Stimulated activated CD4-positive, alpha-beta T cell treated with anti-CD3 and anti-CD28 coated beads, Interleukin-1b, Interleukin-23, amount 100 ng/mL, for 1 hour (primary cell): ENCODE measurements around the gene PRIMPOL.
"Not testable (repeated sequence)": the region's sequence is repeated elsewhere in the genome, so short reads cannot be mapped to it uniquely, and the experiment has no call there.

Experiments used
- DNase-seq, 2 donors: peaks; one replicate each; pipeline ENCODE4 v3.0.0-alpha.2; 2020; ENCODE audit warnings: low read depth in 2 of 2

Gene PRIMPOL, protein sequence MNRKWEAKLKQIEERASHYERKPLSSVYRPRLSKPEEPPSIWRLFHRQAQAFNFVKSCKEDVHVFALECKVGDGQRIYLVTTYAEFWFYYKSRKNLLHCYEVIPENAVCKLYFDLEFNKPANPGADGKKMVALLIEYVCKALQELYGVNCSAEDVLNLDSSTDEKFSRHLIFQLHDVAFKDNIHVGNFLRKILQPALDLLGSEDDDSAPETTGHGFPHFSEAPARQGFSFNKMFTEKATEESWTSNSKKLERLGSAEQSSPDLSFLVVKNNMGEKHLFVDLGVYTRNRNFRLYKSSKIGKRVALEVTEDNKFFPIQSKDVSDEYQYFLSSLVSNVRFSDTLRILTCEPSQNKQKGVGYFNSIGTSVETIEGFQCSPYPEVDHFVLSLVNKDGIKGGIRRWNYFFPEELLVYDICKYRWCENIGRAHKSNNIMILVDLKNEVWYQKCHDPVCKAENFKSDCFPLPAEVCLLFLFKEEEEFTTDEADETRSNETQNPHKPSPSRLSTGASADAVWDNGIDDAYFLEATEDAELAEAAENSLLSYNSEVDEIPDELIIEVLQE

GRCh38 chr4:184649026-184649970 is at the start of gene PRIMPOL, which contains the start of gene CASP3:
Gene PRIMPOL (plus strand): TSS chr4:184649738. CDS start chr4:184657141, 7,403 bp downstream.
Gene CASP3 (minus strand): TSS chr4:184649447. CDS start chr4:184638453, 10,994 bp downstream.
- peak; percentile 89 to 92 for DNase-seq

- DNase-seq = not testable (repeated sequence)
These were observed 48.6 kb upstream of the PRIMPOL start for GRCh38 chr4:184600982-184601381.

GRCh38 chr4:184602857-184603256 is 46.7 kb upstream of the PRIMPOL start:
- not testable (repeated sequence) for DNase-seq

GRCh38 chr4:184607429-184607828 is 42.1 kb upstream of the PRIMPOL start:
- not testable (repeated sequence) for DNase-seq

GRCh38 chr4:184612074-184612473 is 37.5 kb upstream of the PRIMPOL start:
- no peak for DNase-seq

GRCh38 chr4:184613405-184613804 is 36.1 kb upstream of the PRIMPOL start:
- DNase-seq = no peak

DNA sequence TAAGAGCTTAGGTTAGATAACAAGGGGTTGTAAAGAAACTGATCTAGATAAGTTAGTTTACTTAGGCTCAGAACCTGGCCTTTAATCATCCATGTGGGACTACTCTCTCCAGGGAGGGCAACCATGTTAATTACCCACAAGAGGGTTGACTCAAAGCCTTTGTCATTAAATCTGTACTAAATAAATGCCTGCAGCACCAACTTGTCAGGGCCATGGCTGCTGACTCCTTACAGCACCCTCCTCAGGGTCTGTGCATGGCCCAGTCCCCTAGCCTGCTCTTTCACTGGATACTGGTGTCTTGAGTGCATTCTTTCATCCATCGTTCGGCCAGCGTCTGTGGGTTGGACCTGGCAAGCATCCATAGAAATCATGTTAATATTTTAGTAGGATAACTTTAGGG is 35.0 kb upstream of the PRIMPOL start:
- DNase-seq = no peak

GRCh38 chr4:184616168-184616567 is 33.4 kb upstream of the PRIMPOL start:
- DNase-seq = not testable (repeated sequence)

DNA sequence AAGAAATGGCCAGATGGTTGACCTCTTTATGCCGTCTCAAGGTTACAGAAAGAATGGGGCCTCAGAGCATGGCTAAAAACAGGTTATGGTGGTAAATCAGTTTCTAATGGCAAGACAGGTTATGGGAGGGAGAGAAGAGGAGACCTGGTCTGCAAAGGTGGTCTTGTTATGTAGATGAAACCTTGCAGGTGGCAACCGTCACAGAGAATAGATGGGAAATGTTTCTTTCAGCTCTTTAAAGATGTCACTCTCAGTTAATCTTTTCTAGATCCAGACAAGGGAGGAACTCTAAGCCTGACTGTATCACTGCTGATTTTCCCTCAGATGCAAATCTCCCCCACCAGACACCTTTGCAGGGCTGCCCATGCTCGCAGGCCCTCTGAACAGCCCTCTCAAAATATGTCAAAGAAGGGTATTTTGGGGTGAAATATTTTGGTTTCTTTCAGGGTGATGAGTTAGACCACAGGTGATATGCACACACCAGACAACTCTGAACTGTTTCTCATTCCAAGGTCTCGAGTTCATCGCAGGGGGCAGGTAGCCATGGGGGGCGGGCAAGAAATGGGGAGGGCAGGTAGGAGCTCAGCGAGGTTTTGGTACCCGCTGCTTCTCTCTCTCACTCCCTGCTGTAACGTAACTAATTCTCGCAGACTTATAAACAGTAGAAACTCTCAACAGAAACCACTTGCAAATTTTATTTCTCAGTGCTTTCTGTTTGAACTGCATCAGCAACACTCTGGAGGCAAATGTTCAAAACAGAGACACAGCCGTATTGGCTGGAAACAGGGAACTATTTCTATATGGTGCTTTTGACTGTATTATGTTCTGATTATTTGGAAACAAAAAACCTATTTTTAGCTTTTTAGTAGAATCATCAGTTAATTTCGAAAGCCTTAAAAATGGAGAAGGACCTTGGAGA is 32.6 kb upstream of the PRIMPOL start:
- DNase-seq = no peak

DNA sequence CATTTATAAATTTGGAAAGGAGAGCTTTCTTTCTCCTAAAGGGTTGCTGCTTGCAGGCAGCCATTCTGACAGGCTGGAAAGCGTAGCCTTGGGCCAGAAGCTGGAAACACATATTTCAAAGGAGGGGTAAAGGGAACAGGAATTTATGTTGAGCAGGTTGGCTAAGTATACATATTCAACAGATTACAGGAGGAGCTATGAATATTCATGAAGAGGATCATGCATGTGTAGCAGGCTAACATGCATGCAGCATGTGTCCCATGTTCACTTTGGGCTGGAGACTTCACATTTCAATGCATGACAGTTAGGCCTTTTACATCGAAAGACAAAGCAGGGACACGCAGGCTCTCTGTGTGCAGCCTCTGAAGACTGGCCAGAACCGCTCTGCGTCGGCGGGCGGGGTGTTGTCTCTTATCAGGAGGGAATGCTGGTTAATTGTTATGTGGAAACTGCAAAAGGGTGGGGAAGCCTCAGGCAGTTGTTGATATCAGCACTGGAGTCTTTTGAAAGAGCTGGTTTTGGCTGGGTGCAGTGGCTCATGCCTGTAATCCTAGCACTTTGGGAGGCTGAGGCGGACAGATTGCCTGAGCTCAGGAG is 31.8 kb upstream of the PRIMPOL start:
- DNase-seq = no peak

DNA sequence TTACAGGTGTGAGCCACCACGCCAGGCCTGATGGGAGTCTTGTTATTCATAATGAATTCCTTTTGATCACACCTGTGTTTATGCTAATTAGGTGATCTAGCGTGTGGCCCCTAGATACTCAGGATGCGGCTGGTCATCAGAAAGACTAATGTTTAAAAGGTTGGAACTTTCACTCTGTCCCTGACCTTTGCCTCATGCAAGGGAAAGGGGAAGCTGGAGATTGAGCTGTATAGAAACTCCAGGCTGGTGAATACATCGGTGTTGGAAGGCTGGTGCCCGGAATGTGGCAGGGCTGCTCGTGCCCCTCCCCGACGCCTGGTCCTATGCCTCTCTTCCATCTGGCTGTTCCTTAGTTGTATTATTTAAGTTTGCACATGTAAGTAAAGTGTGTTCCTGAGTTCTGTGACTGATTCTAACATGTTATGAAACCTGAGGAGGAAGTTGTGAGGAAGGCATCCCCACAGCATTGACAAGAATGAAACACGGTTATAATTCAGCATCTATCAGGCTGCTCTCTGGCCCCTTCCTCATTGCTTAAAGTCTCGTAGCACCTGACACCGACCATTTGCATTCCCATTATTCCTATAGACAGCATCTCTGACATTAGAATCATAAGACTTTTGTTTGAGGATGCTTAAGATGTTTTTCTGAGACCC is 29.2 kb upstream of the PRIMPOL start:
- DNase-seq = no peak

GRCh38 chr4:184621518-184621917 is 28.0 kb upstream of the PRIMPOL start:
- DNase-seq = no peak

GRCh38 chr4:184624504-184624903 is 25.0 kb upstream of the PRIMPOL start:
- DNase-seq = not testable (repeated sequence)

DNA sequence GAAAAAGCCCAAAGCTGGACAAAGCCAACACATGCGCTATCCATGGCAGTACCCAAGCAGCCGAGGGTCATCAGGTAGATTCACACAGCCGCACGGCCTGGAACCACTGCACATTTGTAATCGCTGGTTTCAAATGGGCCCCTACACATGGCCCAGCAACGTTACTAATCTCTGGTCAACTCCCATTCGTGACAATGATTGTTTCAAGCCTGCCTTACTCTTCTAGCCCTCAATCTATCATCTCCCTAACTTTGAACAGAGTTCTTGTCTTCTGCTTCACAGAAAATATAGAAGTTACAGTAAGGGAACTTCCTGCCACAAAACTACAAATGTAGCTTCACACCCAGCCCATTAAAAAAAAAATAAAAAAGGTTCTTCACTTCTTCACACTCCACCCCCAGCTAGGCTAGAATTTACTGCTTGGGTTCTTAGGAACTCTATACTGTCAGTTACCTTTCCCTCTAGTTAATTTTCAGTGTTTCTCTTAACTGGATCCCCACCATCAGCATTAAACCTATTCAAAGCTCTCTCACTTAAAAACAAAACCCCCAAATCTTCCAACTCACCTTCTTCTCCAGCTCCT is 24.5 kb upstream of the PRIMPOL start:
- DNase-seq = no peak

GRCh38 chr4:184625783-184626596 is 23.5 kb upstream of the PRIMPOL start:
- not testable (repeated sequence) for DNase-seq

DNA sequence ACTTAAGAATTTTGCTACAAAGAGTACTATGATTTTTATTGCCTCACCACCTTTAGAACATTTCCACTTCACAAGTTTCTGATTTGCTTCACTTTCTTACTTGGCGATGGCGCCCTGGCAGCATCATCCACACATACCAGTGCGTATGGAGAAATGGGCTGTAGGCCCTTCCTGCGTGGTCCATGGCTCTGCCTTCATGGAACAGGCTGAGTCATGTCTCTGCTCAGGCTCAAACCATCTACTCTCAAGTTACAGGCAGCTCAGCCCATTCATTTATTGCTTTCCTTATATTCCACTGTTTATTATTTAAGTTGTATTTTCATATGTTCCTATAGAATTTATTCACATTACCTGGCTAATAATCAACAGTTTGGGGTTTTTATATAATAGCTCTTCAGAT is 21.4 kb upstream of the PRIMPOL start:
- no peak for DNase-seq

DNA sequence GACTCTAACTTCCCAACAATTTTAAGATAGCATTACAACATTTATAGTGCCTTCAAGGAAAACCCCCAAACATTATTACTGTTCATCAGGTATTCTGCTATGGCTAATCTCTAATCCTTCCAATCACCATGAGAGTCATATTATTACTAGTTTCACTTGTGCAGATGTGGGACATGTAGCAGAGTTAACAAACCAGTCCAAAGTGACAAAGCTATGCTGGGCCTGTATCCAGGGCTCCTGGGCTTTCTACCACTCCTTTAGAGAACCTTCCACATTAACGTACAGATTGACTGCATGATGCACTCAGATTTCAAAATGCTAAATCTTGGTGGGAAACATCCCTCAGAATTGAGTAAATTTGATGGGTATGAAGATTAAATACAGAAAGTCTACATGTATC is 16.7 kb upstream of the PRIMPOL start:
- DNase-seq = no peak

- DNase-seq = no peak
These were observed 14.2 kb upstream of the PRIMPOL start for GRCh38 chr4:184635381-184635780.

GRCh38 chr4:184636144-184636543 is 13.4 kb upstream of the PRIMPOL start:
- DNase-seq = no peak
